ENCODE measurements around the gene NUTF2. TPM values are rescaled to one million over a fixed set of nuclear protein-coding genes. Genes with fewer than 3 reads are reported as not detected.

Gene NUTF2
- polyA plus RNA-seq, 6 donors from 2014 or later, result 126 to 148 (median 131) TPM

- Mint-ChIP-seq H3K4me3 (peak overlapping the region; percentile 92 to 97 (median 96)), H3K27me3 (no peaks in the 10 kb centered on the region), H3K27ac (peak overlapping the region; percentile 70 to 94 (median 90)), H3K9me3 (no peaks in the 10 kb centered on the region), H3K36me3 (no peaks in the 10 kb centered on the region), H3K4me1 (peaks cover 38 to 45% (median 44%) of the 10 kb centered on the region in 3 donors)
- ATAC-seq (ENCODE audit: low read depth in 2 of 2) (peak; percentile 17 to 20), DNase-seq (peak; percentile 64)
These were observed 4.0 kb upstream of the NUTF2 start for GRCh38 chr16:67842509-67843342.

GRCh38 chr16:67843343-67843765 lies 3.4 kb upstream of the NUTF2 start:
- Mint-ChIP-seq H3K27ac (peak overlapping the region; percentile 70 to 94 (median 90)), H3K36me3 (no peaks in the 10 kb centered on the region), H3K4me3 (peak overlapping the region; percentile 92 to 97 (median 96)), H3K9me3 (no peaks in the 10 kb centered on the region), H3K27me3 (no peaks in the 10 kb centered on the region), H3K4me1 (peaks cover 41 to 51% (median 45%) of the 10 kb centered on the region in 3 donors)
- DNase-seq (no peak), ATAC-seq (ENCODE audit: low read depth in 2 of 2) (no peak)

- Mint-ChIP-seq H3K4me3 (peak overlapping the region in 6 of 8 donors; percentile 69 to 96 (median 94)), H3K4me1 (peaks cover 41 to 57% (median 45%) of the 10 kb centered on the region in 3 donors), H3K27ac (no peak overlapping the region), H3K36me3 (no peaks in the 10 kb centered on the region), H3K27me3 (no peaks in the 10 kb centered on the region), H3K9me3 (no peaks in the 10 kb centered on the region)
- ATAC-seq (ENCODE audit: low read depth in 2 of 2) (no peak), DNase-seq (no peak)
These were observed 2.2 kb upstream of the NUTF2 start for GRCh38 chr16:67844497-67844896.

- Mint-ChIP-seq H3K36me3 (no peaks in the 10 kb centered on the region), H3K4me3 (peak overlapping the region; percentile 88 to 96 (median 92)), H3K27me3 (no peaks in the 10 kb centered on the region), H3K27ac (peak overlapping the region in 5 of 6 donors; percentile 71 to 96 (median 94)), H3K9me3 (no peaks in the 10 kb centered on the region), H3K4me1 (peaks cover 44 to 66% (median 45%) of the 10 kb centered on the region in 3 donors)
- ATAC-seq (ENCODE audit: low read depth in 2 of 2) (no peak), DNase-seq (no peak)
These were observed 1.3 kb upstream of the NUTF2 start for GRCh38 chr16:67845291-67846062.

GRCh38 chr16:67846063-67846319 lies 742 bp upstream of the NUTF2 start:
- Mint-ChIP-seq H3K27ac (peak overlapping the region in 5 of 6 donors; percentile 71 to 96 (median 94)), H3K4me3 (peak overlapping the region; percentile 88 to 96 (median 92)), H3K4me1 (peaks cover 44 to 66% (median 45%) of the 10 kb centered on the region in 3 donors), H3K36me3 (no peaks in the 10 kb centered on the region), H3K27me3 (no peaks in the 10 kb centered on the region), H3K9me3 (no peaks in the 10 kb centered on the region)
- DNase-seq (no peak), ATAC-seq (ENCODE audit: low read depth in 2 of 2) (no peak)

- Mint-ChIP-seq H3K4me1 (peaks cover 37 to 60% (median 41%) of the 10 kb centered on the region in 3 donors), H3K4me3 (peak within 1 kb of the TSS; percentile 88 to 96 (median 92)), H3K27me3 (no peaks in the 10 kb centered on the region), H3K9me3 (no peaks in the 10 kb centered on the region), H3K36me3 (no peaks in the 10 kb centered on the region), H3K27ac (peak within 1 kb of the TSS in 4 of 6 donors; percentile 78 to 94 (median 84))
- no peak for DNase-seq
- ATAC-seq (ENCODE audit: low read depth in 2 of 2), result peak; percentile 57 to 59
These were observed 530 bp downstream of the NUTF2 start, which contains the start of gene CENPT for GRCh38 chr16:67847064-67847861. Gene CENPT, minus strand, starts transcription at chr16:67847693. Its CDS starts 13,834 bp downstream, at chr16:67833859.

GRCh38 chr16:67848118-67848517 lies 1.4 kb downstream of the NUTF2 start:
- Mint-ChIP-seq H3K36me3 (no peaks in the 10 kb centered on the region), H3K4me1 (peaks cover 31 to 54% (median 33%) of the 10 kb centered on the region in 3 donors), H3K4me3 (peak overlapping the region; percentile 74 to 96 (median 89)), H3K27me3 (no peaks in the 10 kb centered on the region), H3K27ac (peak overlapping the region in 1 of 6 donors; percentile 61), H3K9me3 (no peaks in the 10 kb centered on the region)
- ATAC-seq (ENCODE audit: low read depth in 2 of 2), result no peak
- no peak for DNase-seq

- Mint-ChIP-seq H3K27me3 (no peaks in the 10 kb centered on the region), H3K9me3 (no peaks in the 10 kb centered on the region), H3K27ac (no peak overlapping the region), H3K4me1 (peaks cover 23 to 43% (median 25%) of the 10 kb centered on the region in 3 donors), H3K4me3 (no peak overlapping the region), H3K36me3 (no peaks in the 10 kb centered on the region)
- ATAC-seq (ENCODE audit: low read depth in 2 of 2) (no peak), DNase-seq (no peak)
These were observed 6.9 kb downstream of the NUTF2 start for GRCh38 chr16:67853670-67854069.

GRCh38 chr16:67855789-67856188 lies 9.1 kb downstream of the NUTF2 start:
- H3K4me1 Mint-ChIP-seq, result peaks cover 21 to 33% (median 28%) of the 10 kb centered on the region in 3 donors
- ATAC-seq (ENCODE audit: low read depth in 2 of 2) (no peak), DNase-seq (no peak)
- H3K36me3 Mint-ChIP-seq, result no peaks in the 10 kb centered on the region
- peak overlapping the region in 1 of 6 donors; percentile 29 for H3K27ac Mint-ChIP-seq
- H3K27me3 Mint-ChIP-seq, result no peaks in the 10 kb centered on the region
- no peak overlapping the region for H3K4me3 Mint-ChIP-seq
- no peaks in the 10 kb centered on the region for H3K9me3 Mint-ChIP-seq

GRCh38 chr16:67856927-67857546 lies 10.3 kb downstream of the NUTF2 start:
- DNase-seq, result no peak
- H3K27ac Mint-ChIP-seq, result peak overlapping the region in 3 of 6 donors; percentile 17 to 52 (median 19)
- ATAC-seq (ENCODE audit: low read depth in 2 of 2), result no peak
- no peaks in the 10 kb centered on the region for H3K9me3 Mint-ChIP-seq
- peaks cover 25 to 38% (median 36%) of the 10 kb centered on the region in 3 donors for H3K4me1 Mint-ChIP-seq
- H3K27me3 Mint-ChIP-seq, result no peaks in the 10 kb centered on the region
- no peak overlapping the region for H3K4me3 Mint-ChIP-seq
- H3K36me3 Mint-ChIP-seq, result no peaks in the 10 kb centered on the region

- Mint-ChIP-seq H3K9me3 (no peaks in the 10 kb centered on the region), H3K27me3 (no peaks in the 10 kb centered on the region), H3K4me3 (peak overlapping the region in 1 of 8 donors; percentile 50), H3K4me1 (peaks cover 25 to 40% (median 36%) of the 10 kb centered on the region in 3 donors), H3K36me3 (no peaks in the 10 kb centered on the region), H3K27ac (peak overlapping the region in 2 of 6 donors; percentile 15 to 19)
- peak in 1 of 2 donors; percentile 43 for ATAC-seq (ENCODE audit: low read depth in 2 of 2)
- no peak for DNase-seq
These were observed 11.0 kb downstream of the NUTF2 start for GRCh38 chr16:67857547-67858233.

GRCh38 chr16:67858500-67858899 lies 11.8 kb downstream of the NUTF2 start:
- Mint-ChIP-seq H3K27me3 (no peaks in the 10 kb centered on the region), H3K4me3 (no peak overlapping the region), H3K9me3 (no peaks in the 10 kb centered on the region), H3K27ac (peak overlapping the region in 3 of 6 donors; percentile 33 to 87 (median 80)), H3K36me3 (no peaks in the 10 kb centered on the region), H3K4me1 (peaks cover 25 to 40% (median 36%) of the 10 kb centered on the region in 3 donors)
- ATAC-seq (ENCODE audit: low read depth in 2 of 2) (no peak), DNase-seq (no peak)

Measured in naive B cell (primary cell).